Measurements from ENCODE around the gene SLC10A4. TPM values are rescaled to one million over a fixed set of nuclear protein-coding genes. Genes with fewer than 3 reads are reported as not detected.

Gene SLC10A4
- total and polyA plus RNA-seq, 2 of the 4 experiments (the other 2 are of a cell fraction): not detected

DNA sequence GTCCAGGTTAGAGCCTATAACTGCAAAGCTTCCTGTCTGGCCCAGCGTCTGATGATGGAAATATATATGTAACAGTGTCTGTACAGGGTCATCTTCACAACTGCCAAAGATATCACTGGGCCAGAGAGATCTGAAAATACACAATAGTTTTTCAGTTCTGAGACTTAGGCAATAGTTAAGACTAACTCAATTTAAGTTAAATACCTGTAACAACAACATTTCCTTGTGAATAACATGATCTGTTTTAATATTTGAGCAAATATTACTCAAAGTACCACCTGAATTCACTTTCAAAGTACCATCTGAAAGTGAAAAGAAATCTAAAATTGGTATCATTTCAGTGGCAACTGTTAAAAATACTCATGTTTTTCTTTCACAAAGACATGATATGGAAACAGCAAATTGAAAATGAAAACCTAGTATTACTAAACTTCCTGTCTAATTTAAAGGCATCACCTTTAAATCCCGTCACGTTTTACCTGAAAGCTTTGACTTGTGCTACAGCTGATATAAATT lies 16.5 kb downstream of the SLC10A4 start:
- Histone ChIP-seq H4K5ac (ENCODE audit: low read depth, low read length) (no peak overlapping the region), H3K9me3 (ENCODE audit: control insufficient read depth, insufficient read depth, low read length) (no peaks in the 10 kb centered on the region), H3K27ac (ENCODE audit: insufficient read depth, low read length) (no peak overlapping the region), H3K23ac (ENCODE audit: low read depth, low read length) (no peak overlapping the region), H2AK5ac (ENCODE audit: low read depth, low read length) (no peak overlapping the region), H3K18ac (ENCODE audit: low read depth, low read length) (no peak overlapping the region), H3K36me3 (ENCODE audit: control insufficient read depth, insufficient read depth, low read length) (peaks cover 12% of the 10 kb centered on the region), H2AFZ (replicated peaks; ENCODE audit: low read length, poor library complexity) (no peak overlapping the region), H3K4me2 (ENCODE audit: low read depth, low read length) (no peak overlapping the region), H2BK15ac (ENCODE audit: low read depth, low read length) (no peak overlapping the region), H3K14ac (replicated peaks; ENCODE audit: low read depth, low read length) (no peak overlapping the region), H4K91ac (ENCODE audit: insufficient read depth, low read depth, low read length) (no peak overlapping the region), H3K56ac (ENCODE audit: extremely low read depth, insufficient read depth, low read length) (no peak overlapping the region), H3K9ac (ENCODE audit: low read depth, low read length) (no peak overlapping the region), H2AK9ac (replicated peaks; ENCODE audit: low read depth, low read length, poor library complexity) (no peak overlapping the region), H2BK120ac (ENCODE audit: low read depth, low read length) (no peak overlapping the region), H4K8ac (ENCODE audit: low read depth in 2 of 2, low read length in 2 of 2) (no peak overlapping the region), H2BK20ac (ENCODE audit: low read depth, low read length) (no peak overlapping the region), H3K9me1 (ENCODE audit: insufficient read depth, low read length) (no peaks in the 10 kb centered on the region; the same call in 1 of the 2 replicates), H3K79me1 (ENCODE audit: low read depth in 1 of 2, low read length in 2 of 2) (no peaks in the 10 kb centered on the region), H2BK5ac (ENCODE audit: low read depth, low read length, poor library complexity, severe bottlenecking) (no peak overlapping the region), H3K4me3 (ENCODE audit: insufficient read depth, low read depth, low read length) (no peak overlapping the region), H3K4ac (ENCODE audit: low read depth, low read length) (no peak overlapping the region), H3K4me1 (ENCODE audit: control insufficient read depth, insufficient read depth, low read length) (no peaks in the 10 kb centered on the region), H3K27me3 (ENCODE audit: control insufficient read depth, insufficient read depth, low read length) (no peaks in the 10 kb centered on the region), H4K20me1 (ENCODE audit: insufficient read depth, low read length) (no peaks in the 10 kb centered on the region)
- DNase-seq (no peak), ATAC-seq (ENCODE audit: low read depth) (no peak)
- dilution Hi-C loops (cut with HindIII; ENCODE audit: low sequenced_read_pairs, unreplicated experiment): no loop called here
- BruUV-seq (replicated peaks): no TSS peak
- intact Hi-C loops (cut with micrococcal nuclease): loop anchor here (10.0 kb wide), 1 partner anchor 45 kb away; no protein-coding TSS in a partner anchor
- TF ChIP-seq NFE2L2 (IDR thresholded peaks at IDR 0.05; ENCODE audit: low read depth, low read length): no peak
- TF ChIP-seq RFX5 (IDR thresholded peaks at IDR 0.05; ENCODE audit: low read depth, low read length): no peak
- no peak for TF ChIP-seq POLR2A (IDR thresholded peaks at IDR 0.05; ENCODE audit: low read depth, low read length)
- TF ChIP-seq MAZ (IDR thresholded peaks at IDR 0.05; ENCODE audit: borderline replicate concordance, low read depth, low read length): no peak
- TF ChIP-seq CHD1 (IDR thresholded peaks at IDR 0.05; ENCODE audit: low read depth, low read length): no peak
- TF ChIP-seq RCOR1 (IDR thresholded peaks at IDR 0.05; ENCODE audit: insufficient replicate concordance, low read length): no peak
- no peak for TF ChIP-seq BHLHE40 (IDR thresholded peaks at IDR 0.05; ENCODE audit: low read depth, low read length)
- no peak for TF ChIP-seq MAFK (IDR thresholded peaks at IDR 0.05; ENCODE audit: low read depth, low read length)
- TF ChIP-seq RAD21 (IDR thresholded peaks at IDR 0.05; ENCODE audit: low read length): no peak
- TF ChIP-seq, protein P1, sequence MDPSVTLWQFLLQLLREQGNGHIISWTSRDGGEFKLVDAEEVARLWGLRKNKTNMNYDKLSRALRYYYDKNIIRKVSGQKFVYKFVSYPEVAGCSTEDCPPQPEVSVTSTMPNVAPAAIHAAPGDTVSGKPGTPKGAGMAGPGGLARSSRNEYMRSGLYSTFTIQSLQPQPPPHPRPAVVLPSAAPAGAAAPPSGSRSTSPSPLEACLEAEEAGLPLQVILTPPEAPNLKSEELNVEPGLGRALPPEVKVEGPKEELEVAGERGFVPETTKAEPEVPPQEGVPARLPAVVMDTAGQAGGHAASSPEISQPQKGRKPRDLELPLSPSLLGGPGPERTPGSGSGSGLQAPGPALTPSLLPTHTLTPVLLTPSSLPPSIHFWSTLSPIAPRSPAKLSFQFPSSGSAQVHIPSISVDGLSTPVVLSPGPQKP (IDR thresholded peaks at IDR 0.05; ENCODE audit: borderline replicate concordance, low read depth, low read length): no peak
- TF ChIP-seq CEBPB (IDR thresholded peaks at IDR 0.05; ENCODE audit: low read depth, low read length): no peak
- TF ChIP-seq, protein P2, sequence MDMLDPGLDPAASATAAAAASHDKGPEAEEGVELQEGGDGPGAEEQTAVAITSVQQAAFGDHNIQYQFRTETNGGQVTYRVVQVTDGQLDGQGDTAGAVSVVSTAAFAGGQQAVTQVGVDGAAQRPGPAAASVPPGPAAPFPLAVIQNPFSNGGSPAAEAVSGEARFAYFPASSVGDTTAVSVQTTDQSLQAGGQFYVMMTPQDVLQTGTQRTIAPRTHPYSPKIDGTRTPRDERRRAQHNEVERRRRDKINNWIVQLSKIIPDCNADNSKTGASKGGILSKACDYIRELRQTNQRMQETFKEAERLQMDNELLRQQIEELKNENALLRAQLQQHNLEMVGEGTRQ (IDR thresholded peaks at IDR 0.05; ENCODE audit: low read depth, low read length): no peak
- TF ChIP-seq MXI1 (IDR thresholded peaks at IDR 0.05; ENCODE audit: borderline replicate concordance, low read depth, low read length): no peak
- TF ChIP-seq FOS (IDR thresholded peaks at IDR 0.05; ENCODE audit: low read depth, low read length): no peak
- TF ChIP-seq, protein P3, sequence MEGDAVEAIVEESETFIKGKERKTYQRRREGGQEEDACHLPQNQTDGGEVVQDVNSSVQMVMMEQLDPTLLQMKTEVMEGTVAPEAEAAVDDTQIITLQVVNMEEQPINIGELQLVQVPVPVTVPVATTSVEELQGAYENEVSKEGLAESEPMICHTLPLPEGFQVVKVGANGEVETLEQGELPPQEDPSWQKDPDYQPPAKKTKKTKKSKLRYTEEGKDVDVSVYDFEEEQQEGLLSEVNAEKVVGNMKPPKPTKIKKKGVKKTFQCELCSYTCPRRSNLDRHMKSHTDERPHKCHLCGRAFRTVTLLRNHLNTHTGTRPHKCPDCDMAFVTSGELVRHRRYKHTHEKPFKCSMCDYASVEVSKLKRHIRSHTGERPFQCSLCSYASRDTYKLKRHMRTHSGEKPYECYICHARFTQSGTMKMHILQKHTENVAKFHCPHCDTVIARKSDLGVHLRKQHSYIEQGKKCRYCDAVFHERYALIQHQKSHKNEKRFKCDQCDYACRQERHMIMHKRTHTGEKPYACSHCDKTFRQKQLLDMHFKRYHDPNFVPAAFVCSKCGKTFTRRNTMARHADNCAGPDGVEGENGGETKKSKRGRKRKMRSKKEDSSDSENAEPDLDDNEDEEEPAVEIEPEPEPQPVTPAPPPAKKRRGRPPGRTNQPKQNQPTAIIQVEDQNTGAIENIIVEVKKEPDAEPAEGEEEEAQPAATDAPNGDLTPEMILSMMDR (conservative IDR thresholded peaks at IDR 0.05; ENCODE audit: low read depth, low read length): no peak
- ChIA-PET CTCF (no interaction called here), POLR2A (ENCODE audit: unreplicated experiment) (no interaction called here)
- in situ Hi-C loops (cut with MboI; ENCODE audit: low sequenced_read_pairs): loop anchor here (25.0 kb wide), 1 partner anchor 112 kb away; no protein-coding TSS in a partner anchor
- WGBS, 2 experiments (ENCODE audit: extremely low coverage in 2 of 2, insufficient read length in 1 of 2): no CpG with 5 or more reads among the region's 3 CpGs
